ENCODE measurements around the gene C8A. TPM values are rescaled to one million over a fixed set of nuclear protein-coding genes. Genes with fewer than 3 reads are reported as not detected.

C8A gene
- polyA plus RNA-seq, 3 donors, result not detected

DNA sequence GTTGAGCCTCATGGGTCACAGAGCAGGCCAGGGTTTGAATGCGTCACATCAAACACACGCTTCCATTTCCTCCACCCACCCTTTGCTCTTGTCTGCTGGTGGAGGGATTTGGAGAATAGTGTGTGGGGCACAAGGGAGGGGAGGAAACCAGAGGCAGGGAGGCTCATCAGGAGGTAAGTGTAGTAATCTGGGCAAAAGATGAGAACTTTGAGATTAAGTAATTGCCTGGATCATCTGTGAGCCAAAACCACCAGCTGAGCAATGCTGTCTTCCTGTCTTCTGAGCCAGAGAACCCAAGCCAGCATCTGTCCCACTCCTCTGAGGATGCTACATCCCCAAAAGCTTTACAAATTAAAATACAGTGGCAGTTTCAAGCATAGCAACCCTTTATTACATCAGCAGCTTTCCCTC, 66.0 kb downstream of the C8A start:
- Mint-ChIP-seq H3K27ac (peak overlapping the region in 1 of 7 donors; percentile 26), H3K4me1 (no peaks in the 10 kb centered on the region), H3K36me3 (no peaks in the 10 kb centered on the region), H3K4me3 (no peak overlapping the region), H3K27me3 (ENCODE audit: low read depth in 3 of 3) (peaks cover 1 to 3% (median 3%) of the 10 kb centered on the region in 3 donors), H3K9me3 (peaks cover 0 to 6% (median 2%) of the 10 kb centered on the region in 7 donors)
- Histone ChIP-seq H3K27me3 (ENCODE audit: control insufficient read depth in 2 of 2, insufficient read depth in 2 of 2, low read length in 2 of 2) (no peaks in the 10 kb centered on the region), H3K4me1 (ENCODE audit: control insufficient read depth in 1 of 2, insufficient read depth in 2 of 2, low read length in 2 of 2) (no peaks in the 10 kb centered on the region), H4K20me1 (ENCODE audit: insufficient read depth, low read length) (no peaks in the 10 kb centered on the region), H3K79me2 (ENCODE audit: insufficient read depth, low read length) (no peaks in the 10 kb centered on the region), H2AFZ (ENCODE audit: insufficient read depth, low read depth, low read length, poor library complexity, severe bottlenecking) (no peak overlapping the region), H3K36me3 (replicated peaks in 1 of 2; ENCODE audit: control insufficient read depth in 1 of 2, insufficient read depth in 2 of 2, low read length in 2 of 2) (no peaks in the 10 kb centered on the region), H3K4me2 (replicated peaks; ENCODE audit: extremely low read depth, low read length, poor library complexity, severe bottlenecking) (no peak overlapping the region), H3K9me3 (replicated peaks in 1 of 2; ENCODE audit: control insufficient read depth in 1 of 2, insufficient read depth in 1 of 2, low read length in 2 of 2) (no peaks in the 10 kb centered on the region), H3K27ac (ENCODE audit: low read depth in 1 of 2, low read length in 2 of 2) (no peak overlapping the region), H3K9ac (ENCODE audit: insufficient read depth, low read length, poor library complexity, severe bottlenecking) (no peak overlapping the region), H3K4me3 (replicated peaks in 1 of 3; ENCODE audit: low read depth in 2 of 3, low read length in 3 of 3) (no peak overlapping the region)
- no CpG with 5 or more reads among the region's 2 CpGs for WGBS (ENCODE audit: insufficient coverage)
- intact Hi-C loops (cut with micrococcal nuclease), result no loop called here
- no peak for DNase-seq
- TF ChIP-seq, protein P1, sequence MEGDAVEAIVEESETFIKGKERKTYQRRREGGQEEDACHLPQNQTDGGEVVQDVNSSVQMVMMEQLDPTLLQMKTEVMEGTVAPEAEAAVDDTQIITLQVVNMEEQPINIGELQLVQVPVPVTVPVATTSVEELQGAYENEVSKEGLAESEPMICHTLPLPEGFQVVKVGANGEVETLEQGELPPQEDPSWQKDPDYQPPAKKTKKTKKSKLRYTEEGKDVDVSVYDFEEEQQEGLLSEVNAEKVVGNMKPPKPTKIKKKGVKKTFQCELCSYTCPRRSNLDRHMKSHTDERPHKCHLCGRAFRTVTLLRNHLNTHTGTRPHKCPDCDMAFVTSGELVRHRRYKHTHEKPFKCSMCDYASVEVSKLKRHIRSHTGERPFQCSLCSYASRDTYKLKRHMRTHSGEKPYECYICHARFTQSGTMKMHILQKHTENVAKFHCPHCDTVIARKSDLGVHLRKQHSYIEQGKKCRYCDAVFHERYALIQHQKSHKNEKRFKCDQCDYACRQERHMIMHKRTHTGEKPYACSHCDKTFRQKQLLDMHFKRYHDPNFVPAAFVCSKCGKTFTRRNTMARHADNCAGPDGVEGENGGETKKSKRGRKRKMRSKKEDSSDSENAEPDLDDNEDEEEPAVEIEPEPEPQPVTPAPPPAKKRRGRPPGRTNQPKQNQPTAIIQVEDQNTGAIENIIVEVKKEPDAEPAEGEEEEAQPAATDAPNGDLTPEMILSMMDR (IDR thresholded peaks at IDR 0.05), result no peak

DNA sequence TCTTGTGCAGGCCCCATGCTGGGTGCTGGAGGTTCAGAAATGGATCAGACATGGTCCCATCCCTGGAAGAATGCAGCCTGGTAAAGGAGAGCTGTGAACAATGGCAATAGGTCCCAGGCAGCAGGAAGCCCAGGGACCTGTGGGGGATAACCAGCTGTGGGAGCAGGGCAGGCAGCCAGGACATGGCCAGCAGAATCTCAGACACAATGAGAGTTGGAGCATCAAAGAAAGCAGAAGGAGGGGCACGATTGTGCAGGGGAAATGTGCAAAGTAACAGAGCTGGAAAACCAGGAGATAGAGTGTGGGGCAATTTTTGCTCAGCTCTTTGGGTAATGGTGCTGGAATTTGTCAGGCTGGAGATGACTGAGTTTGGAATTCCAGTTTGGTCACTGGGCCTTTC, 66.9 kb downstream of the C8A start:
- H3K9me3 ChIP-seq (replicated peaks in 1 of 2; ENCODE audit: control insufficient read depth in 1 of 2, insufficient read depth in 1 of 2, low read length in 2 of 2), result no peaks in the 10 kb centered on the region
- H3K4me1 Mint-ChIP-seq, result no peaks in the 10 kb centered on the region
- no peak overlapping the region for H3K4me3 ChIP-seq (replicated peaks in 1 of 3; ENCODE audit: low read depth in 2 of 3, low read length in 3 of 3)
- H3K27me3 ChIP-seq (ENCODE audit: control insufficient read depth in 2 of 2, insufficient read depth in 2 of 2, low read length in 2 of 2), result no peaks in the 10 kb centered on the region
- H3K9ac ChIP-seq (ENCODE audit: insufficient read depth, low read length, poor library complexity, severe bottlenecking), result no peak overlapping the region
- no peaks in the 10 kb centered on the region for H3K79me2 ChIP-seq (ENCODE audit: insufficient read depth, low read length)
- peaks cover 0 to 2% (median 0%) of the 10 kb centered on the region in 7 donors for H3K9me3 Mint-ChIP-seq
- H3K4me1 ChIP-seq (ENCODE audit: control insufficient read depth in 1 of 2, insufficient read depth in 2 of 2, low read length in 2 of 2), result no peaks in the 10 kb centered on the region
- H2AFZ ChIP-seq (ENCODE audit: insufficient read depth, low read depth, low read length, poor library complexity, severe bottlenecking), result no peak overlapping the region
- peaks cover 0 to 3% (median 3%) of the 10 kb centered on the region in 3 donors for H3K27me3 Mint-ChIP-seq (ENCODE audit: low read depth in 3 of 3)
- H3K36me3 ChIP-seq (replicated peaks in 1 of 2; ENCODE audit: control insufficient read depth in 1 of 2, insufficient read depth in 2 of 2, low read length in 2 of 2), result no peaks in the 10 kb centered on the region
- 46% methylated on average over 1 of the region's 1 CpG for WGBS (ENCODE audit: insufficient coverage)
- H4K20me1 ChIP-seq (ENCODE audit: insufficient read depth, low read length), result no peaks in the 10 kb centered on the region
- no peak overlapping the region for H3K27ac Mint-ChIP-seq
- TF ChIP-seq, protein P1 (IDR thresholded peaks at IDR 0.05), result no peak
- no peak overlapping the region for H3K4me2 ChIP-seq (replicated peaks; ENCODE audit: extremely low read depth, low read length, poor library complexity, severe bottlenecking)
- no peak overlapping the region for H3K27ac ChIP-seq (ENCODE audit: low read depth in 1 of 2, low read length in 2 of 2)
- intact Hi-C loops (cut with micrococcal nuclease), result no loop called here
- no peak for DNase-seq
- no peaks in the 10 kb centered on the region for H3K36me3 Mint-ChIP-seq
- no peak overlapping the region for H3K4me3 Mint-ChIP-seq
